K562 (cell line): Measurements from ENCODE around the gene CMIP. TPM values are rescaled to one million over a fixed set of nuclear protein-coding genes. Genes with fewer than 3 reads are reported as not detected.
A peak's percentile ranks its signal among the peaks of the same experiment; 100 is the strongest.

Source experiments
- AFF4 ChIP-seq: sonication (generic); formaldehyde crosslinking; IDR thresholded peaks from 2 replicates; pipeline ENCODE4 v1.8.0; 2023; ENCODE audit warnings: mild to moderate bottlenecking, missing genetic modification reagents
- BACH1 ChIP-seq: fragments of 200-800 bp; sonication (Bioruptor generic); IDR thresholded peaks from 2 replicates; pipeline ENCODE4 v1.6.1; 2016; ENCODE audit warnings: missing genetic modification characterization, missing compliant biosample characterization
- FOXA3 ChIP-seq, 2 experiments: fragments of 450-650 bp in 1 of 2; sonication (generic) in 1 of 2; formaldehyde crosslinking; IDR thresholded peaks in 1 of 2; conservative IDR thresholded peaks in 1 of 2; 2 replicates each; pipeline versions ENCODE4 v1.4.0 to v1.8.0; 2020 to 2022; ENCODE audit warnings: mild to moderate bottlenecking in 2 of 2, missing genetic modification reagents in 1 of 2
- GABPA ChIP-seq: fragments of 200-800 bp; sonication (Bioruptor generic); conservative IDR thresholded peaks from 2 replicates; pipeline ENCODE4 v1.6.1; 2016; ENCODE audit warnings: low read depth, missing genetic modification characterization, missing compliant biosample characterization
- MAZ ChIP-seq, 2 experiments: fragments of 450-650 bp in 1 of 2; sonication (generic) in 1 of 2; formaldehyde crosslinking; IDR thresholded peaks in 1 of 2; conservative IDR thresholded peaks in 1 of 2; 2 replicates each; pipeline versions ENCODE4 v1.4.0 to v1.5.0; 2020; ENCODE audit warnings: mild to moderate bottlenecking in 1 of 2, missing genetic modification reagents in 1 of 2
- SAP30 ChIP-seq: fragments of 200-600 bp; sonication (generic); IDR thresholded peaks from 2 replicates; pipeline ENCODE4 v1.6.1; 2012; ENCODE audit warnings: borderline replicate concordance, low read depth, mild to moderate bottlenecking, moderate library complexity, low read length, control low read depth, inconsistent platforms; ENCODE audit not compliant: insufficient read depth, poor library complexity, severe bottlenecking
- USF1 ChIP-seq: sonication (generic); formaldehyde crosslinking; IDR thresholded peaks from 2 replicates; pipeline ENCODE4 v1.9.0; 2022; ENCODE audit warnings: mild to moderate bottlenecking, missing genetic modification reagents
- ZFP30 ChIP-seq: fragments of 250-450 bp; sonication (Bioruptor Pico); IDR thresholded peaks from 2 replicates; pipeline ENCODE4 v1.8.0; 2022; ENCODE audit warnings: moderate library complexity, mild to moderate bottlenecking, inconsistent platforms, borderline replicate concordance
- polyA plus RNA-seq, 8 experiments: library from polyadenylated mRNA; depleted of rRNA in 4 of 8; stranded (reverse) in 5 of 8; unstranded in 3 of 8; fragments of >200 nt; fragmentation: Nextera tagmentation in 2 of 8; fragmentation: Illumina TruSeq in 1 of 8; extraction: Ambion mirVana in 2 of 8; extraction: Trizol in 1 of 8; gene quantifications; 2 replicates each; pipeline versions ENCODE4 v1.2.1 to v1.2.3, GENCODE V29; 2011 to 2014; ENCODE audit warnings: inconsistent platforms in 1 of 8, missing spikeins in 1 of 8
- total RNA-seq, 7 experiments: library from RNA; depleted of rRNA in 6 of 7; stranded (reverse); fragments of >200 nt in 6 of 7; fragmentation: Illumina TruSeq in 2 of 7; extraction: Trizol in 2 of 7; gene quantifications; 2 replicates each; pipeline versions ENCODE4 v1.2.1 to v1.2.3, GENCODE V29; 2011 to 2021; ENCODE audit warnings: low replicate concordance in 1 of 7

The CMIP gene
- total and polyA plus RNA-seq, 9 of the 15 experiments (the other 6 are each of a cell fraction or from before 2014, with no cell fraction given), result 0.94 to 82.5 (median 10.3) TPM

- TF ChIP-seq ZFP30, result no peak
- peak; percentile 89 for TF ChIP-seq USF1 (CRISPR knock-in tag)
- TF ChIP-seq FOXA3 (CRISPR knock-in tag; conservative IDR thresholded peaks at IDR 0.05 in 1 of 2, IDR thresholded peaks at IDR 0.05 in 1 of 2), result no peak
- TF ChIP-seq BACH1 (tag), result no peak
- TF ChIP-seq AFF4 (CRISPR knock-in tag), result no peak
- peak; percentile 80 for TF ChIP-seq SAP30
- TF ChIP-seq MAZ (CRISPR knock-in tag; conservative IDR thresholded peaks at IDR 0.05 in 1 of 2, IDR thresholded peaks at IDR 0.05 in 1 of 2), result peak in 1 of 2 experiments; percentile 36; a peak in 1 of 4 replicates
- no peak for TF ChIP-seq GABPA (tag)
Measured at GRCh38 chr16:81493755-81494433, 49.3 kb downstream of the CMIP start (continued).
